Measurements from ENCODE around the gene HOMER3. TPM values are rescaled to one million over a fixed set of nuclear protein-coding genes. Genes with fewer than 3 reads are reported as not detected.
A peak's percentile ranks its signal among the peaks of the same experiment; 100 is the strongest.
"Not testable (repeated sequence)": the region's sequence is repeated elsewhere in the genome, so short reads cannot be mapped to it uniquely, and the experiment has no call there.

HOMER3 gene
- total and polyA plus RNA-seq, 9 of the 15 experiments (the other 6 are each of a cell fraction or from before 2014, with no cell fraction given): 1.3 to 5.1 (median 3.7) TPM; not detected in 2

DNA sequence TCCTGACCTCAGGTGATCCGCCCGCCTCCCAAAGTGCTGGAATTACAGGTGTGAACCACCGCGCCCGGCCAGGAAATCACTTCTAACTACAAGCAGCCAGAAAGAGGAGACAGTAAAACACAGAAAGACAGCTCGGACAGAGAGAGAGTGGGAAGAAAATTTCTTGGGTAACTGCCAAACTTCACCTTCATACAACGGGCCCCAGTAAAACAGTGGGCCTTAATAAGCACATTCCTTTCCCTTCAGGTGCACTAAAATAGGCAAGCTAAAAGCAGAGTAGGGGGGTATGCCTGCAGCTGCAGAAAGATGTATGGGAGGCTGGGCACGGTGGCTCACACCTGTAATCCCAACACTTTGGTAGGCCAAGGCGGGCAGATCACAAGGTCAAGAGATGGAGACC, 23.4 kb downstream of the HOMER3 start:
- in situ Hi-C loops (cut with MboI); H3K9me1 ChIP-seq (ENCODE audit: control insufficient read depth, insufficient read depth, low read length); H2AFZ ChIP-seq (ENCODE audit: low read depth, low read length); H3K9ac ChIP-seq (ENCODE audit: insufficient read depth in 1 of 2, low read depth in 2 of 2, low read length in 2 of 2); BruUV-seq (replicated peaks); H3K27me3 ChIP-seq (ENCODE audit: control insufficient read depth in 2 of 2, insufficient read depth in 2 of 2, low read length in 2 of 2); H4K20me1 ChIP-seq (replicated peaks; ENCODE audit: control insufficient read depth, insufficient read depth, low read length); H3K9me3 ChIP-seq (replicated peaks; ENCODE audit: control insufficient read depth, insufficient read depth, low read depth, low read length); ATAC-seq; H3K27ac ChIP-seq (ENCODE audit: extremely low read depth, low read depth, low read length); DNase-seq (ENCODE audit: extremely low read depth in 1 of 4, low spot score in 3 of 4); FAIRE-seq: not testable (repeated sequence)
- Histone ChIP-seq H3K4me3 (peak overlapping the region; percentile 95), H3K36me3 (ENCODE audit: control insufficient read depth, insufficient read depth, low read length) (peaks cover 59% of the 10 kb centered on the region; the same call in 2 of the 3 replicates), H3K4me2 (ENCODE audit: insufficient read depth, low read length) (peak overlapping the region; percentile 94), H3K79me2 (ENCODE audit: control insufficient read depth, insufficient read depth, low read length) (peaks cover 72% of the 10 kb centered on the region), H3K4me1 (replicated peaks in 1 of 2; ENCODE audit: control insufficient read depth in 2 of 2, insufficient read depth in 2 of 2, low read length in 2 of 2) (peaks cover 8 to 33% of the 10 kb centered on the region in 2 experiments; a peak in 4 of 5 replicates)
- POLR2A ChIA-PET: interaction anchor here (3.6 kb wide), 1 partner anchor 9 kb away, joined by 37 read pairs; no protein-coding TSS in a partner anchor
- 66% methylated on average over 9 of the region's 9 CpGs for WGBS (ENCODE audit: insufficient coverage, low coverage, missing lambda C conversion rate)
- TF ChIP-seq, protein P1, sequence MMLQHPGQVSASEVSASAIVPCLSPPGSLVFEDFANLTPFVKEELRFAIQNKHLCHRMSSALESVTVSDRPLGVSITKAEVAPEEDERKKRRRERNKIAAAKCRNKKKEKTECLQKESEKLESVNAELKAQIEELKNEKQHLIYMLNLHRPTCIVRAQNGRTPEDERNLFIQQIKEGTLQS (IDR thresholded peaks at IDR 0.05): not testable (repeated sequence)
- TF ChIP-seq, protein P1 (CRISPR knock-in tag; conservative IDR thresholded peaks at IDR 0.05): 0 out of 2 replicates have a peak, but pooled peaks have one; percentile 57
- TF ChIP-seq NFIC (IDR thresholded peaks at IDR 0.05): peak; percentile 68
- CTCF ChIA-PET (ENCODE audit: low intra/inter-chr PET ratio): interaction anchor here (0.8 kb wide), 1 partner anchor 69 kb away, joined by 3 read pairs; no protein-coding TSS in a partner anchor
- intact Hi-C loops (cut with micrococcal nuclease): loop anchor here (5.0 kb wide), 1 partner anchor 220 kb away; the partner anchor contains the start of gene TMEM161A

GRCh38 chr19:18915639-18916038, 25.4 kb downstream of the HOMER3 start:
- ChIA-PET POLR2A (interaction anchor here (1.1 to 1.3 kb wide), 2 partner anchors 11 to 14 kb away, joined by 3 read pairs; no protein-coding TSS in a partner anchor), CTCF (ENCODE audit: low intra/inter-chr PET ratio) (interaction anchor here (1.0 kb wide), 1 partner anchor 49 kb away, joined by 3 read pairs; no protein-coding TSS in a partner anchor)
- H4K20me1 ChIP-seq (replicated peaks; ENCODE audit: control insufficient read depth, insufficient read depth, low read length): peaks cover 7% of the 10 kb centered on the region; the same call in 1 of the 2 replicates
- H3K4me1 ChIP-seq (replicated peaks in 1 of 2; ENCODE audit: control insufficient read depth in 2 of 2, insufficient read depth in 2 of 2, low read length in 2 of 2): peaks cover 8 to 25% of the 10 kb centered on the region in 2 experiments; a peak in 4 of 5 replicates
- H3K27me3 ChIP-seq (ENCODE audit: control insufficient read depth in 2 of 2, insufficient read depth in 2 of 2, low read length in 2 of 2): no peaks in the 10 kb centered on the region
- ATAC-seq (no peak), FAIRE-seq (no peak), DNase-seq (ENCODE audit: extremely low read depth in 1 of 4, low spot score in 3 of 4) (no peak)
- no peak overlapping the region for H3K4me2 ChIP-seq (ENCODE audit: insufficient read depth, low read length)
- peak overlapping the region in 1 of 2 experiments; percentile 76; a peak in 2 of 4 replicates for H3K9ac ChIP-seq (ENCODE audit: insufficient read depth in 1 of 2, low read depth in 2 of 2, low read length in 2 of 2)
- intact Hi-C loops (cut with micrococcal nuclease): loop anchor here (5.0 kb wide), 1 partner anchor 222 kb away; the partner anchor contains the start of gene TMEM161A
- H3K27ac ChIP-seq (ENCODE audit: extremely low read depth, low read depth, low read length): no peak overlapping the region
- in situ Hi-C loops (cut with MboI): no loop called here
- H3K9me3 ChIP-seq (replicated peaks; ENCODE audit: control insufficient read depth, insufficient read depth, low read depth, low read length): no peaks in the 10 kb centered on the region
- TF ChIP-seq, protein P2, sequence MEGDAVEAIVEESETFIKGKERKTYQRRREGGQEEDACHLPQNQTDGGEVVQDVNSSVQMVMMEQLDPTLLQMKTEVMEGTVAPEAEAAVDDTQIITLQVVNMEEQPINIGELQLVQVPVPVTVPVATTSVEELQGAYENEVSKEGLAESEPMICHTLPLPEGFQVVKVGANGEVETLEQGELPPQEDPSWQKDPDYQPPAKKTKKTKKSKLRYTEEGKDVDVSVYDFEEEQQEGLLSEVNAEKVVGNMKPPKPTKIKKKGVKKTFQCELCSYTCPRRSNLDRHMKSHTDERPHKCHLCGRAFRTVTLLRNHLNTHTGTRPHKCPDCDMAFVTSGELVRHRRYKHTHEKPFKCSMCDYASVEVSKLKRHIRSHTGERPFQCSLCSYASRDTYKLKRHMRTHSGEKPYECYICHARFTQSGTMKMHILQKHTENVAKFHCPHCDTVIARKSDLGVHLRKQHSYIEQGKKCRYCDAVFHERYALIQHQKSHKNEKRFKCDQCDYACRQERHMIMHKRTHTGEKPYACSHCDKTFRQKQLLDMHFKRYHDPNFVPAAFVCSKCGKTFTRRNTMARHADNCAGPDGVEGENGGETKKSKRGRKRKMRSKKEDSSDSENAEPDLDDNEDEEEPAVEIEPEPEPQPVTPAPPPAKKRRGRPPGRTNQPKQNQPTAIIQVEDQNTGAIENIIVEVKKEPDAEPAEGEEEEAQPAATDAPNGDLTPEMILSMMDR (IDR thresholded peaks at IDR 0.05 in 2 of 3, conservative IDR thresholded peaks at IDR 0.05 in 1 of 3; ENCODE audit: insufficient read depth in 2 of 3, low read depth in 1 of 3, low read length in 3 of 3): peak; percentile 19 to 45 (median 38); a peak in 3 of 6 replicates
- TF ChIP-seq GABPB1 (CRISPR knock-in tag; IDR thresholded peaks at IDR 0.05): no peak
- no peak overlapping the region for H2AFZ ChIP-seq (ENCODE audit: low read depth, low read length)
- H3K9me1 ChIP-seq (ENCODE audit: control insufficient read depth, insufficient read depth, low read length): no peaks in the 10 kb centered on the region
- WGBS (ENCODE audit: insufficient coverage, low coverage, missing lambda C conversion rate): 69% methylated on average over 2 of the region's 5 CpGs
- no TSS peak for BruUV-seq (replicated peaks)
- peaks cover 51% of the 10 kb centered on the region; the same call in 2 of the 3 replicates for H3K36me3 ChIP-seq (ENCODE audit: control insufficient read depth, insufficient read depth, low read length)
- no peak overlapping the region for H3K4me3 ChIP-seq
- peaks cover 62% of the 10 kb centered on the region for H3K79me2 ChIP-seq (ENCODE audit: control insufficient read depth, insufficient read depth, low read length)
